ENCODE data around the gene S100P.

S100P gene

GRCh38 chr4:6673660-6674499, 19.8 kb upstream of the S100P start:
- DNase-seq: peak; percentile 93

DNA sequence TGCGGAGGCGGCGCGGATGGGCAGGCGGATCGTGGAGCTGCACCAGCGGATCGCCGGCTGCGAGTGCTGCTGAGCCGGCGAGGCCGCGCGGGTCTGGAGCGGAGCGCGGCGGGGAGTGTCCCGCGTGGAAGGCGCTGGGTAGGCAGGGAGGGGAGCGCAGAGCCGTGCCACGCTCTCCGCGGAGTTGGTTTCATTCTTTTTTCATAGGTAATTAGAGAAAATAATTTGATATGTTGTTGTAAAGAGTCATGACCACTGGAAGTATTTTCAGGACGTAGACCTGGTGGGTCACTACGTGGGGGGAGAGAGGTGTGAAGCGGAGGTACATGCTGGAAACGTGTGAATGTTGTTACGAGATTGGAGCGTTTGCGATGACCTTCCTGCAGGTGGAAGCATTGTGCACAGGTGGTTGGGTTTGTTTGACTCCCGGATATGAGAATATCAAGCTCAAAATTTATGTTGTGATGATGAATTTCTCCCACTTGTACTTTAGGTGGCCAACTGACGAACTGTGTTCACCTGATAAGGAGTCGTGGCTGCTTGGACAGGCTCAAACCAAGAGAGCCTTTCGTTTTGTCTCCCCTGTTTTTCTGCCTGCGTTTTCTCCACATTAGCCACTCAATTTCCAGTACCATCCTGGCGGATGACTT, 19.1 kb upstream of the S100P start:
- peak; percentile 56 for DNase-seq

DNA sequence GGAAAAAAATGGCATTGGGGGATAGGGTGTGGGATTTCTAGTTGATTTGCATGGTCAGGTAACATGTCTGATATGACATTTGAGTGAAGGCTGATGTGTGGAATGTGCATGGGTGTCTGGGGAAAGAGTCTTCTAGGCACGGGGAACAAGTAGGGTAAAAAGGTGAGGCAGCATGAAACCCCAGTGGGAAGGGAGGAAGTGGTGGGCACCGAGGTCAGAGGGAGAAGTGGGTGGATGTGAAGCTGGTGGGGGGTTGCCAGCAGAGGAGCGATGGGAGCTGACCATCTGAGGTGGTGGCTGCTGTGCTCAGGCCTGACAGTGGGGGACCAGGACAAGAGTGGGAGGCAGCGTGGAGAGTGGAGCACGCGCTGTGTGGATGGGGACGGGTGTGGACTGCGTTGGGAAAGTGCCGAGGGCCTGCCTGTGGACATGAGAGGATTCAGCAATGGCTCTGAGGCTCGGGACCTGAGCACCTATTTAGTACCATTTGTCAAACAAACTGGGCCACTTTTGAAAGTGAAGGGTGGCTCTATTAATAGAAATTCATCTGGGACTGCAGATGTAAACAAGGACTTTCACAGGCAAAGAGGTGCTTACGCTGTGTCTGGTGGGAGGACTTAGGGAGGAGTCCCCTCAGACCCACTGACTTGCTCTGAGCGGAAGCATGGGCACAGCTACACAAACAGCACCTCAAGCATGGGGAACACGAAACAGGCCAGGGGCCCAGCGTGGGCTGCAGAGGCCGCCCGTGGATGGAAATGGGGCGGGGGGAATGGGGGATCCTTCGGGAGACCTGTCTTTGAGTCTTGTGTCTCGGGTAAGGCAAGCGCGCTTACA, 16.7 kb upstream of the S100P start:
- DNase-seq: no peak

GRCh38 chr4:6680372-6681034, 13.2 kb upstream of the S100P start:
- DNase-seq: no peak

GRCh38 chr4:6681191-6681590, 12.5 kb upstream of the S100P start:
- no peak for DNase-seq

DNA sequence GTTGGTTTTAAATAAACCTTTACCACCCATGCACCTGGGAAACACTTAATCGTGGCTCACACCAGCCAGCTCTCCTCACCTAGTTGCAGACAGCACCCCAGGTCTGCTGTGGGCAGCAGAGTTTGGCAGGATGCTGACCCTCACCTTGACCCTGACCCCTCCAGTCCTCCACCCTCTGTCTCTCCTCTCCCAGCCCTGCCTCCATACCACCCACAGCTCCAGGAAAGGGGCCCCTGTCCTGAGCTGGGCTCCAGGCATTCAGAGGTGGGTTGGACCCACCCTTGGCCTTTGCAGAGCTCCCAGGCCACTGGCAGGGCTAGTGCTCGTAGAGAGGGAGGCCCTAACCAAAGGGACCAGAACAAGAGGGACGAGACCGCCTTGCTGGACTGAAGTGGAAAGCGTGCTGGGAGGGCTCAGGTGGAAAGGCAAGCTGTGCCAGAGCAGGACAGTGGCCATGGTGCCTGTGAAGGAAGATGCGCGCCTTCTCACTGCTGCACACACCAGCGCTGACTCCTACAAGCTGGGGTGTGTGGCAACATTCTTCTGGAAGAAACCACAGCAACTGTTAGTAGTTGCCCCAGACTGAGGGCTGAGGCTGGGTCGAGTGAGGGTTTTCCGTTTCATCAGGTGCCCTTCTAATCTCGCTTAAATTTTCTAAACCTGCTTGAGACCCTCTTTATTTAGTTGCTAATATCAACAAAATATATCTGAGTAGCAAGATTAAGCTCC, 10.7 kb upstream of the S100P start:
- DNase-seq: no peak

DNA sequence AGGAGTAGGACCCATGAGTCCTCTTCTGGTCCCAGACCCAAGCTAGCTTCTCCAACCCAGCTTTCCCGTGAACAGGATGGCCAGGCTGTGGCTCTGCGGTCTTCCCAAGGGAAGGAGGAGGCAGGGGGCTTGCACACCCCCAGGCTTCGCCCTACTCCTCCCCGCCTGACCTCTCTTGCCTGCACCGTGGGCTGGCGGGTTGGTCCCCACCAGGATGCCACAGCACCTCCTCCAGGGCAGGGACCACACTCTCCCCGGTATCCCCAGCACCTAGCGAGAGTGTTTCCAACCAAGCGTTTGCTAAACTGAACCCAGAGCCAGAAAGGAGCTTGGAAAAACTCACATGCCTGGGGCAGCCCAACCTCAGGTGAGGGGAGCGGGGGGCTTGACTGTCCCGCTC, 9.0 kb upstream of the S100P start:
- DNase-seq: no peak

DNA sequence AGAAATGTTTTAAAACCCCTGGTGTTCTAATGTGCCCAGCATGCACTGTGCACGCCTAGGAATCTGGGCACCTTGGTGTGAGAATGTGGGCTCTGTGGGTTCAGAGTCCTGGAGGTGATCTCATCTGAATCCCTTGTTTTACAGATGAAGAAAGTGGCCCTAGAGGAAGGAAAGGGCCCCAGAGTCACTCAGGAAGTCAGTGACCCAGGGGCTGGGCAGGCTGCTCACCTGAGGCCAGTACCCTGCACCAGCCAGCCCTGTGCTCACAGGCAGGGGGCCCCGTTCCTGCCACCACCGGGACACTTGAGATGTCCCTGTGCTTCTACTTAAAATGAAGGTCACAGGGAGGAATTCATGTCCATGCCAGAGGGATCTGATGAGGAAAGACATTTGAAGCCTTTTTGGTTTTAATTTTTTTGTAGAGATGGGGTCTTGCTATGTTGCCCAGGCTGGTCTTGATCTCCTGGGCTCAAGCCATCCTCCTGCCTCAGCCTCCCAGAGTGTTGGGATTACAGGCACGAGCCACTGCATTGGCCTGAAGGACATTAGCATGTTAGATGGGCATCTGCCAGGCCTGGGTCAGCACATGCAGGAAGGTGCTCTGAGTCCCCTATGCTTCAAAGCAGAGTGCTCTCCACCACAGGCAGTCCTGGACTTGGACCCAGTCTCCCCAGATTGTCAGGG, 7.4 kb upstream of the S100P start:
- DNase-seq: no peak

DNA sequence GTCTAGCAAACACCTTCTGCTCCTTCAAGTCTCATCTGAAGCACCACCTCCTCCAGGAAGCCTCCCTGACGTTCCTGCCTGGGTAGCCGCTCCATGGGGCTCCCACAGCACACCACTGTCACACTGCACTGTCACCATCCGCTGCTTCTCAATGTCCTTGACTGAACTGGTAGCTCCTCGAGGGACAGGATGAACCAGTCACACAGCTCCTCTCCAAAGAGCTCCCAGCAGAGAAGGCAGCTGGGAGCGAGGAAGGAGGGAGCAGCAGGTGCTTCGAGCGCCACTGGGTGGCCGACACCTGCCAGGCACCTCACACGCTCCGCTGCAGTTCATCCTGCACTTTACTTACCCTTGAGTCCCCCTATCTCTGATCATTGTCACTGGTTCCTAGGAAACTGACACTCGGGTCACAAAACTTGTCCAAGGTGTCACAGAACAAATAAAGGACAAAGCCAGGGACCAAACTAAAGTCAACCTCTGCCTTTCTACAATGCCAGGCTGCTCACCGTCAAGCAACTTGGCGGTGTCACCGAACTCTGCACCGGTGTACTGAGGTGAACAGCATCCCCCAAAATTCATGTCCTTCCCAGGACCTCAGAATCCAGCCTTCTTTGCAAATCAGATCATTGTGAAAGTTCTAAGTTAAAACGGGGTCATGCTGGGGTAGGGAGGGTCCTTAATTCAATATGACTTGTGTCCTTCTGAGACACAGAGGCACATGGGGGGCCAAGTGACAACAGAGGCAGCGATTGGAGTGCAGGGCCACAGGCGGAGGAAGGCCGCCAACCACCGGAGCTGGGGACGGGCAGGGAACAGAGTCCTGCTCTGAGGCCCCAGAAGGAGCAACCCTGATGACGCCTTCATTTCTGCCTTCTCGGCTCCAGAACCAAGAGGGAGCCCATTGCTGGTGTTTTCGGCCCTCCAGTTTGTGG, 5.5 kb upstream of the S100P start:
- no peak for DNase-seq

DNA sequence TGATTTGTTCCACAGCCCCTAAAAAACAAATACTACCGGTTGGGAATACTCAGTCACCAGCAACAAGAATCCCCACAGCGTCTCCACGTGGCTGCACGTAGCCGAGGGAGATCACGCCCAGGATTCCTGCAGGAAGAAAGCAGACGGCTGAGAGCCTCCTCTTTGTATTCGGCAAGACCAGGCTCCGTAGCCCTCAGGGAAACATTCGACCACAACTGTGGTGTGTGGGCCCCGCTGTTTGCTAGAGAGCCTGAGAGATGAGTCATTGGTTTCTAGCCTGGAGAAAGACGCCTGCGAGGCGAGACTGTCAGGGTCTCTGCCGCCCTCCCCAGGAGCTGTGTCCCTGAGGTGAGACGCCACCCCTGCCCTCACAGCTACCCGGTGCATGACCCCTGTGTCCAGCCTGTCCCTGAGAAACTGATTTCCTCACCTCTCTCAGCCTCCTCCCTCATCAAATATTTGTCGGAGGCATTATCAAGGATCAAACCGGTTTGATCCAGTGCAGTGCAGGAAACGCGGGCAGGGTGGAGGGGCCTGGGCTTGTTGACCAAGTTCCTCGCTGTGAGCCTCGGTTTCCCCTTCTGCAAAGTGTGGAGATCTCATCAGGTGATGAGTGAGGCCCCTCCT, 4.7 kb upstream of the S100P start:
- peak; percentile 76 for DNase-seq

DNA sequence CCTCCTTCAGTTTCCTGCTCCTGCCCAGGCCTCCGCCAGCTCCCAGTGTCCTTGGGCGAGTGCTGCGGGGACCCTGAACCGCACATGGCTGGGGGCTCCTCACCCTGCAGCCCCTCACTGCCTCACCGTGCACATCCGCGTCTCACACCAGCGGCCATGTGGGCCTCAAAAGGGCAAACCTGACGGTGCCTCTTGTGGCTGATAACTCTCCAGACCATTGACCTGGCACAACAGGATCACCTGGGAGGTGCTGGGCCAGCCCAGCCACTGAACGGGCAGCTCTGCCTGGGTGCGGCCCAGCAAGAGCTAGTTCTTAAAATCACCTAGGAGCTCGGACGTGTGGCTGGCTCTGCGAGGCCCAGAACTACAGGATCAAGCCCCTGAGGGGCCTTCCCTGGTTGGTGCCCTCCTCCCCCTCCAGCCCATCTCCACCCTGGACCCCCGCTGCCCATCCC, 4.1 kb upstream of the S100P start:
- no peak for DNase-seq

DNA sequence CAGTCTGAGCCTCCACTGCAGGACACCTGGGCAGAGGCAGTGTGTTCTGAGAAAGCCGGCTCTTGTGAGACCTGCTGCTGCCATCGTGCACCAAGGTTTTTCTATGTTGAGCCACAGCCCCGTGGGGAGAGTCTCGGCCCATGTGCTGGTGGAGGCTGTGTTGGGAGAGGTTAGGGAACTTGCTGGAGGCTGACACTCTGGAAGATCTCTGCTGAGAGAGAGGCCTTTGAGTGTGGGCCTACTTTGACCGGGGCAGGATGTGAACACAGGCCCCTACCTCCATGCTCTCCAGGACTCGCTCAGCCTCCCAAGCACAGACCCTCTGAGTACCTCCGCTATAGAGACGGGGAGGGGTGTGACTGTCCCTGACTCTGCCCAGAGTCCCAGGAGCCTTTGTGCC, 1.3 kb upstream of the S100P start:
- no peak for DNase-seq

GRCh38 chr4:6692806-6693205, 872 bp upstream of the S100P start:
- no peak for DNase-seq

- DNase-seq: no peak
These were observed 661 bp downstream of the S100P start for GRCh38 chr4:6694177-6694901.

DNA sequence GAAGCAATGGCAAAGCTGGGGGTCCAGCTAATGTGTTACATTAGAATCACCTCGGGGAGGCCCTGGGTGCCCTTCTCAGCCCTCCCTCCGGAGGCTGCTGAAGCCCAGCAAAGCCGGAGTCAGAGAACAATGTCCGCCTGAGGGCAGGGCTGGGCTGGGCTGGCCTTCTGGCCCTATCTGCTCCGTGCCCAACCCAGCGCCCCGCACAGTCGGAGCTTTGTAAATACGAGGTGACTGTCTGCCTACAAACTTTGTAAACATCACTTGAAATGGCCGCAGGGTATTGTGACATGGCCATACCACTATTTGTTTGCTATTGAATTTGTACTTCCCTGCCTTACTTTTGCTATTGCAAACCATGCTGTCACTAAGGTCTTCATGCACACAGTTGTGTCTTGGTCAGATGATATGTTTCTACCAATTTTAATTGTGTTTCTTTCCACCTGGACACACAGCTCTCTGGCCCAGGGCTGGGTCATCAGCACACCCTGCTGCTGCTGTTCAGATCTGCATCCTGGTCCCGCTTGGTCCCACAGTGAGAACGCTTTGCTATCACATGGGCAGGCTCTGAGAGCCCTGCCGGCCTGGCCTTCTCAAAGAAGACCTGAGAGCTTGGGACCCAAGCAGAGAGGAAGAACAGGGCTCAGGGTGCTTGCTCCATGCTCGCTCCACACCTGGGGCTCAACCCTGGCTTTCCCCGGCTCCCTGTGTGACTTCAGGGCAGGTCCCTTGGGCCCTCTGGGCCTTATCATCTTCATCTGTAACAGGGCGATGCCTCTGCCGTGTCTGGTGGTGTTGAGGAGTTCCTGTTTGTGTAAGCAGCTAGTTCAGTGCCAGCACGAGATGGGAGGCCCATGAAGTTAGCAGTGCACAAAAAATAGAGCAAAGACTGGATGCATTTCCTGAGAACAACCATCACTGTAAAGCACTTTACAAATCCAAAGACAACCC, 2.3 kb downstream of the S100P start:
- DNase-seq: peak; percentile 44

DNA sequence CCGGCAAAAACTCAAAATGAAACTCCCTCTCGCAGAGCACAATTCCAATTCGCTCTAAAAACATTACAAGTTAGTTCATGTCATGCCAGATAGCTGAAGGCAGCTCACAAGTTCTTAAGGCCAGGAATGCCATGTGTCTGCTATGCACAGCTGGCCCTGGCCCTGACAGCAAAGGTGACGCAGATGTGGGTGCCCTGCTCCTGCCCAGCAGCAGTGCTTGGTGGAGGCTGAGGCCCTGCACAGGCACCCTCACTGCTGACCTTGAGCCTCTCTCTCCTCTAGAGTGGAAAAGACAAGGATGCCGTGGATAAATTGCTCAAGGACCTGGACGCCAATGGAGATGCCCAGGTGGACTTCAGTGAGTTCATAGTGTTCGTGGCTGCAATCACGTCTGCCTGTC, 2.9 kb downstream of the S100P start:
- no peak for DNase-seq

- no peak for DNase-seq
These were observed 3.5 kb downstream of the S100P start for GRCh38 chr4:6697131-6697530.

GRCh38 chr4:6699388-6699787, 5.7 kb downstream of the S100P start:
- no peak for DNase-seq
